Measurements from ENCODE around the gene RAPGEF5. TPM values are rescaled to one million over a fixed set of nuclear protein-coding genes. Genes with fewer than 3 reads are reported as not detected.

Gene RAPGEF5
- total RNA-seq, 1 experiment from 2014 or later, result 15.6 TPM

- no peak for ATAC-seq
- no peak for TF ChIP-seq CBX3 (IDR thresholded peaks at IDR 0.05; ENCODE audit: low read depth)
- no peak for TF ChIP-seq SRF (IDR thresholded peaks at IDR 0.05; ENCODE audit: low read depth)
- TF ChIP-seq MAX (IDR thresholded peaks at IDR 0.05), result no peak
Measured at GRCh38 chr7:22255834-22256233, 101.1 kb downstream of the RAPGEF5 start.

GRCh38 chr7:22255342-22255741 lies 101.6 kb downstream of the RAPGEF5 start:
- no peak overlapping the region for H2AFZ ChIP-seq (ENCODE audit: low read depth, low read length, poor library complexity, severe bottlenecking)
- intact Hi-C loops (cut with micrococcal nuclease), result no loop called here
- H3K4me3 ChIP-seq (replicated peaks in 1 of 2; ENCODE audit: low read depth in 1 of 2, low read length in 2 of 2), result no peak overlapping the region
- no peaks in the 10 kb centered on the region for H3K9me2 ChIP-seq (ENCODE audit: insufficient read depth)
- ChIA-PET POLR2A (no interaction called here), CTCF (no interaction called here), RAD21 (ENCODE audit: low non-redundant PET in 1 of 2, low total read pairs in 2 of 2, uncharacterized antibody in 2 of 2, unreplicated experiment in 2 of 2) (no interaction called here)
- H3K4me1 ChIP-seq (ENCODE audit: control insufficient read depth in 1 of 2, insufficient read depth in 2 of 2, low read length in 2 of 2), result no peaks in the 10 kb centered on the region
- no peaks in the 10 kb centered on the region for H3K36me3 ChIP-seq (ENCODE audit: control insufficient read depth in 1 of 2, insufficient read depth in 2 of 2, low read length in 2 of 2)
- H4K20me1 ChIP-seq (ENCODE audit: insufficient read depth), result no peaks in the 10 kb centered on the region
- no peak overlapping the region for H3K27ac ChIP-seq (ENCODE audit: low read depth, low read length)
- H3K4me2 ChIP-seq (ENCODE audit: low read length), result no peak overlapping the region
- H3K79me2 ChIP-seq (ENCODE audit: insufficient read depth, low read length), result no peaks in the 10 kb centered on the region
- ATAC-seq (no peak), DNase-seq (ENCODE audit: low read depth, low spot score) (no peak)
- no peaks in the 10 kb centered on the region for H3K9me3 ChIP-seq (ENCODE audit: control insufficient read depth in 1 of 2, insufficient read depth in 1 of 2, low read depth in 1 of 2, low read length in 2 of 2)
- TF ChIP-seq SRF (IDR thresholded peaks at IDR 0.05; ENCODE audit: low read depth), result no peak
- TF ChIP-seq CBX3 (IDR thresholded peaks at IDR 0.05; ENCODE audit: low read depth), result no peak
- TF ChIP-seq TCF7L2 (IDR thresholded peaks at IDR 0.05; ENCODE audit: borderline replicate concordance, extremely low read depth, insufficient read depth, insufficient read length), result no peak
- TF ChIP-seq RAD21 (IDR thresholded peaks at IDR 0.05; ENCODE audit: low read depth), result no peak
- no peak for TF ChIP-seq SIN3A (IDR thresholded peaks at IDR 0.05; ENCODE audit: low read depth)
- no peaks in the 10 kb centered on the region for H3K27me3 ChIP-seq (ENCODE audit: insufficient read depth, low read length)
- H3K9ac ChIP-seq (ENCODE audit: low read length), result no peak overlapping the region
- BruUV-seq (replicated peaks), result no TSS peak

More at GRCh38 chr7:22255834-22256233, 101.1 kb downstream of the RAPGEF5 start:
- no peaks in the 10 kb centered on the region for H3K36me3 ChIP-seq (ENCODE audit: control insufficient read depth in 1 of 2, insufficient read depth in 2 of 2, low read length in 2 of 2)
- intact Hi-C loops (cut with micrococcal nuclease), result no loop called here
- no peaks in the 10 kb centered on the region for H3K9me2 ChIP-seq (ENCODE audit: insufficient read depth)
- DNase-seq (ENCODE audit: low read depth, low spot score), result no peak
- H3K27me3 ChIP-seq (ENCODE audit: insufficient read depth, low read length), result no peaks in the 10 kb centered on the region
- CTCF ChIA-PET, result no interaction called here
- no peak overlapping the region for H3K4me2 ChIP-seq (ENCODE audit: low read length)
- POLR2A ChIA-PET, result no interaction called here
- RAD21 ChIA-PET (ENCODE audit: low non-redundant PET in 1 of 2, low total read pairs in 2 of 2, uncharacterized antibody in 2 of 2, unreplicated experiment in 2 of 2), result no interaction called here
- no peak overlapping the region for H2AFZ ChIP-seq (ENCODE audit: low read depth, low read length, poor library complexity, severe bottlenecking)
- no peak overlapping the region for H3K27ac ChIP-seq (ENCODE audit: low read depth, low read length)
- H3K4me3 ChIP-seq (replicated peaks in 1 of 2; ENCODE audit: low read depth in 1 of 2, low read length in 2 of 2), result no peak overlapping the region
- no peaks in the 10 kb centered on the region for H4K20me1 ChIP-seq (ENCODE audit: insufficient read depth)
- H3K9ac ChIP-seq (ENCODE audit: low read length), result no peak overlapping the region
- no peaks in the 10 kb centered on the region for H3K79me2 ChIP-seq (ENCODE audit: insufficient read depth, low read length)
- H3K9me3 ChIP-seq (ENCODE audit: control insufficient read depth in 1 of 2, insufficient read depth in 1 of 2, low read depth in 1 of 2, low read length in 2 of 2), result no peaks in the 10 kb centered on the region
- H3K4me1 ChIP-seq (ENCODE audit: control insufficient read depth in 1 of 2, insufficient read depth in 2 of 2, low read length in 2 of 2), result no peaks in the 10 kb centered on the region
- no TSS peak for BruUV-seq (replicated peaks)
